Uterus (tissue), 4 donors: ENCODE measurements around the gene TCN2. TPM values are rescaled to one million over a fixed set of nuclear protein-coding genes. Genes with fewer than 3 reads are reported as not detected.

Experiments used
- DNase-seq, 2 donors: peaks; one replicate each; pipeline ENCODE4 v3.0.0-alpha.2; 2019 to 2020
- H3K27ac ChIP-seq, 2 donors: fragments of 200-600 bp; sonication (generic); 1 replicate in 1 of 2; 2 replicates in 1 of 2; pipeline ENCODE4 v1.5.1; 2016 to 2018
- H3K27me3 ChIP-seq, 2 donors: fragments of 200-600 bp; sonication (generic); one replicate each; pipeline ENCODE4 v1.5.1; 2018 to 2019; ENCODE audit warnings: control low read depth in 1 of 2
- H3K36me3 ChIP-seq, 2 donors: fragments of 200-600 bp; sonication (generic); one replicate each; pipeline ENCODE4 v1.5.1; 2019; ENCODE audit warnings: control low read depth in 1 of 2
- H3K4me1 ChIP-seq, 2 donors: fragments of 200-600 bp; sonication (generic); one replicate each; pipeline ENCODE4 v1.5.1; 2018 to 2019; ENCODE audit warnings: control low read depth in 1 of 2
- H3K4me3 ChIP-seq, 2 donors: fragments of 200-600 bp; sonication (generic); 1 replicate in 1 of 2; 2 replicates in 1 of 2; pipeline ENCODE4 v1.5.1; 2018 to 2019; ENCODE audit warnings: mild to moderate bottlenecking in 1 of 2
- H3K9me3 ChIP-seq, 2 donors: fragments of 200-600 bp; sonication (generic); one replicate each; pipeline ENCODE4 v1.5.1; 2019; ENCODE audit warnings: control low read depth in 1 of 2
- POLR2A ChIP-seq, 2 donors: fragments of 450-650 bp; IDR thresholded peaks; one replicate each; pipeline ENCODE4 v1.6.1; 2016; ENCODE audit warnings: antibody characterized with exemption in 2 of 2, mild to moderate bottlenecking in 1 of 2, moderate library complexity in 1 of 2
- intact Hi-C: fragments of 100-400 bp; cut with DNase I; formaldehyde crosslinking; loops from one replicate; pipeline ENCODE4 v1.15.1; 2023; ENCODE audit warnings: low total_unique reads
- total RNA-seq, 4 donors: library from RNA; depleted of rRNA in 3 of 4; stranded (reverse); fragments of >200 nt in 3 of 4; gene quantifications; one replicate each; pipeline versions ENCODE4 v1.1.0 to v1.2.4, GENCODE V29; 2014 to 2023
- TF ChIP-seq, protein P1 (sequence below), 4 experiments: fragments of 200-600 bp in 2 of 4; fragments of 450-650 bp in 2 of 4; sonication (generic) in 2 of 4; IDR thresholded peaks; one replicate each; pipeline ENCODE4 v1.5.1; 2016 to 2019; ENCODE audit warnings: antibody characterized with exemption in 4 of 4, mild to moderate bottlenecking in 2 of 4, moderate library complexity in 1 of 4
- donor health status: DM: yes; HTN: yes; CAD: no.

The TCN2 gene
- total RNA-seq, 4 donors from 2014 or later, result 21.8 to 44.5 (median 30.3) TPM

DNA sequence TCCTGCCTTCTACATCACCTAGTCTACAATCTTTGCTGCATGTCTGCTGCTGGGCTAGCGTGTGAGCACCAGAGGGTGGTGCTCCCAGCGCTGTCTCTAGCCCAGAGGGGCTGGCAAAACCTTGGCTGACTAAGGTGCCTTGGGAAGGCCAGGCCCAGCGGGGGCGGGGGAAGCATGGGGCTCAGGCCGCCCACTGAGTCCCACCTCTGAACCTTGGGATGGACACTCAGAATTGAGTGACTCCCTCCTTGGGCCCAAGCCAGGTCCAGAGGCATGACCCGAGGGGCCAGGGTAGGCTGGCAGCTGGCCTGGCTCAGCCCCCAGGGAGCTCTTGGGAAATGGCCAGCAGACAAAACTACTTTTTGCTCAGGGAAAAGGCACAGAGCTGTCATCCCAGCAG, 24.9 kb upstream of the TCN2 start:
- Histone ChIP-seq H3K27me3 (no peaks in the 10 kb centered on the region), H3K36me3 (no peaks in the 10 kb centered on the region), H3K4me3 (no peak overlapping the region), H3K9me3 (no peaks in the 10 kb centered on the region), H3K4me1 (no peaks in the 10 kb centered on the region), H3K27ac (no peak overlapping the region)
- TF ChIP-seq, protein P1, sequence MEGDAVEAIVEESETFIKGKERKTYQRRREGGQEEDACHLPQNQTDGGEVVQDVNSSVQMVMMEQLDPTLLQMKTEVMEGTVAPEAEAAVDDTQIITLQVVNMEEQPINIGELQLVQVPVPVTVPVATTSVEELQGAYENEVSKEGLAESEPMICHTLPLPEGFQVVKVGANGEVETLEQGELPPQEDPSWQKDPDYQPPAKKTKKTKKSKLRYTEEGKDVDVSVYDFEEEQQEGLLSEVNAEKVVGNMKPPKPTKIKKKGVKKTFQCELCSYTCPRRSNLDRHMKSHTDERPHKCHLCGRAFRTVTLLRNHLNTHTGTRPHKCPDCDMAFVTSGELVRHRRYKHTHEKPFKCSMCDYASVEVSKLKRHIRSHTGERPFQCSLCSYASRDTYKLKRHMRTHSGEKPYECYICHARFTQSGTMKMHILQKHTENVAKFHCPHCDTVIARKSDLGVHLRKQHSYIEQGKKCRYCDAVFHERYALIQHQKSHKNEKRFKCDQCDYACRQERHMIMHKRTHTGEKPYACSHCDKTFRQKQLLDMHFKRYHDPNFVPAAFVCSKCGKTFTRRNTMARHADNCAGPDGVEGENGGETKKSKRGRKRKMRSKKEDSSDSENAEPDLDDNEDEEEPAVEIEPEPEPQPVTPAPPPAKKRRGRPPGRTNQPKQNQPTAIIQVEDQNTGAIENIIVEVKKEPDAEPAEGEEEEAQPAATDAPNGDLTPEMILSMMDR (IDR thresholded peaks at IDR 0.05), result no peak
- TF ChIP-seq POLR2A (IDR thresholded peaks at IDR 0.05), result no peak
- intact Hi-C loops, result no loop called here
- DNase-seq, result no peak

- no peak overlapping the region for H3K27ac ChIP-seq
- H3K9me3 ChIP-seq, result no peaks in the 10 kb centered on the region
- H3K4me1 ChIP-seq, result no peaks in the 10 kb centered on the region
- H3K4me3 ChIP-seq, result no peak overlapping the region
- no peaks in the 10 kb centered on the region for H3K36me3 ChIP-seq
- no peak for TF ChIP-seq POLR2A (IDR thresholded peaks at IDR 0.05)
- TF ChIP-seq, protein P1 (IDR thresholded peaks at IDR 0.05), result no peak
- intact Hi-C loops, result no loop called here
- no peak for DNase-seq
- H3K27me3 ChIP-seq, result no peaks in the 10 kb centered on the region
Measured at GRCh38 chr22:30582788-30583545, 24.0 kb upstream of the TCN2 start.

- Histone ChIP-seq H3K27ac (no peak overlapping the region), H3K36me3 (no peaks in the 10 kb centered on the region), H3K9me3 (no peaks in the 10 kb centered on the region), H3K4me1 (no peaks in the 10 kb centered on the region), H3K27me3 (no peaks in the 10 kb centered on the region), H3K4me3 (no peak overlapping the region)
- intact Hi-C loops, result no loop called here
- no peak for DNase-seq
- TF ChIP-seq, protein P1 (IDR thresholded peaks at IDR 0.05), result no peak
- no peak for TF ChIP-seq POLR2A (IDR thresholded peaks at IDR 0.05)
Measured at GRCh38 chr22:30584441-30584840, 22.5 kb upstream of the TCN2 start.

- H3K27ac ChIP-seq, result no peak overlapping the region
- intact Hi-C loops, result no loop called here
- peaks cover 0 to 9% of the 10 kb centered on the region in 2 donors for H3K4me1 ChIP-seq
- no peaks in the 10 kb centered on the region for H3K36me3 ChIP-seq
- no peaks in the 10 kb centered on the region for H3K27me3 ChIP-seq
- H3K9me3 ChIP-seq, result no peaks in the 10 kb centered on the region
- TF ChIP-seq, protein P1 (IDR thresholded peaks at IDR 0.05), result no peak
- no peak for TF ChIP-seq POLR2A (IDR thresholded peaks at IDR 0.05)
- no peak for DNase-seq
- no peak overlapping the region for H3K4me3 ChIP-seq
Measured at GRCh38 chr22:30586414-30586813, 20.6 kb upstream of the TCN2 start.

DNA sequence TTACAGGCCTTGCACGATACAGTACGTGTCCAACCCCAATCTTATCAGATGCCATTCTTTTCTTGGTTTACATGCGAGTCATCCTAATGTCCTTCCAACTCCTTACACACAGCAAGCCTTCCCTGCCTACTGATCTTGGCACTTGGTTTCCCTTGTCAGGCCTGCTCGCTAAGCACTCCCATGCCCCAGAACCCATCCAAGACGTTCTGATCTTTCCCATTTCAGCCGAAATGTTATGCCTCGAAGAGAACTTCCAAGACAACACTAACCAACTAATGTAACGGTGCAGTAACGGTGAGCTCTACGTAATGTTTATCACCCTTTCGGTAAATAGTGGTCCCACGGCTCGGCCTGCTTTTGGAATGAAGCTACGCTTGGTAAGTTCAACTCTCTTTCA, 15.8 kb upstream of the TCN2 start:
- Histone ChIP-seq H3K4me1 (peaks cover 0 to 9% of the 10 kb centered on the region in 2 donors), H3K27ac (peak overlapping the region; percentile 78 to 83), H3K4me3 (peak overlapping the region; percentile 68 to 90), H3K27me3 (no peaks in the 10 kb centered on the region), H3K36me3 (no peaks in the 10 kb centered on the region), H3K9me3 (no peaks in the 10 kb centered on the region)
- TF ChIP-seq, protein P1 (IDR thresholded peaks at IDR 0.05), result no peak
- TF ChIP-seq POLR2A (IDR thresholded peaks at IDR 0.05), result no peak
- no peak for DNase-seq
- intact Hi-C loops, result no loop called here
